Stimulated activated CD4-positive, alpha-beta T cell treated with anti-CD3 and anti-CD28 coated beads, Interleukin-15, amount 100 ng/mL, for 48 hours (primary cell): ENCODE data around the gene EIF4G1.

Experiments used
- DNase-seq, 2 donors: peaks; one replicate each; pipeline ENCODE4 v3.0.0-alpha.2; 2020; ENCODE audit warnings: low read depth in 2 of 2

EIF4G1 gene

GRCh38 chr3:184368586-184369183 is 54.3 kb downstream of the EIF4G1 start:
- DNase-seq, result no peak

- peak; percentile 40 to 51 for DNase-seq
These were observed 57.2 kb downstream of the EIF4G1 start for GRCh38 chr3:184371570-184372018.

GRCh38 chr3:184372296-184372821 is 58.0 kb downstream of the EIF4G1 start:
- no peak for DNase-seq

- no peak for DNase-seq
These were observed 58.5 kb downstream of the EIF4G1 start for GRCh38 chr3:184372911-184373310.

- no peak for DNase-seq
These were observed 59.0 kb downstream of the EIF4G1 start for GRCh38 chr3:184373422-184373821.

DNA sequence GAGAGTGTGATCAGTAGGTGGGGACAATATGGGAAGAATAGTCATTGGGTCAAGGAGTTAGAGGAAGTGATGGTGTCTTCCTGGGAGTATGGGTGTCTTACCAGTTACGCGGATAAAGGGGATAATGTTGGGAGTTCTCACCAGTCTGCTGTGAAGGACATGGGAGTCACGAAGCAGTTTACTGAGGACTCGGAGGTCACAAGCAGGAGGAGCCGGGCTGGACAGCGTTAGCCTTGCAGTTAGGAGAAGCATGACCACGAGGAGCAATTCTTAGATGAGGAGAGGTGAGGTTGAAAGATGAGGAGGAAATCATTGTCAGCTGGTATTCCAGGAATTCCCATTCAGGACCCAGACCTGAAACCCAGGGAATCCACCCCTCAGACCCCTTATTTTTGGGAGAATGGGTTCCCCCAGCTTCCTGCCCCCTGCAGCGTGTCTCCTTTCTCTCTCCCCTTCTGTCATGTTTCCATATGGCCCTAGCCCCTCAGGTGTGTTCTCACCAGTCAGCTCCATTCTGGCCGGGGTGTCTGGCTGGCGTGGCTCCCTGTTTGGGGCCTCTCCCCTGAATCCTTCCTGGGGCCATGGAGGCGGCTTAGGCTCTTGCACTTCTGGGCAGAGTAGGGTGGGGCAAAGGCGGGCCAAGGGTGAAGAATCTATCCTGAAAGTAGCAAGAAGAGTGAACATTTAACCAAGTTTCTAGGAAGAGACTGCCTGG is 61.5 kb downstream of the EIF4G1 start:
- DNase-seq, result no peak

DNA sequence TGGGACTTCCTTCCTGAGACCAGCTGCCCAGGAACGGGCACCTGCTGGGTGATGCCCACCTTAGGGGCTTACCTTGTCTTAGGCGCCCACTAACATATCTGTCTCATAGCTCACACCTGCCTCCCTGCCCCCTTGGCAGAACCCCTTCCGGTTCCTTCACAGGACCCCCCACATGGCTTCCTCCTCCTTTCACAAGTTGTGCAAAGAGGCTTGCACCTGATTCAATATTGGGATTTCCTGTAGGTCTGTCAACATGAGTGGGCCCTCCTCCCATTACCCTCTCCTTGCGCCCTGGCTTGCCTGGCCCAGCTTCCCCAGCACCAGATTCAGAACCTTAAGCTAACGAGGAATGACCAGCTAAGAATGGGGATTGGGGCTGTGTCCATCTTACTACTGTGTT is 63.0 kb downstream of the EIF4G1 start:
- no peak for DNase-seq

- DNase-seq, result no peak
These were observed 63.6 kb downstream of the EIF4G1 start, which contains the start of gene THPO for GRCh38 chr3:184377882-184378445. Gene THPO, minus strand, starts transcription at chr3:184378207. Its CDS starts 1,948 bp downstream, at chr3:184376259.

GRCh38 chr3:184378651-184379357 is 64.4 kb downstream of the EIF4G1 start:
- DNase-seq, result no peak

GRCh38 chr3:184379358-184380184 is 65.2 kb downstream of the EIF4G1 start, which contains the start of gene CHRD:
Gene CHRD, plus strand, starts transcription at chr3:184380054. Its CDS starts 265 bp downstream, at chr3:184380319.
- no peak for DNase-seq

GRCh38 chr3:184380185-184380626 is 65.8 kb downstream of the EIF4G1 start:
- DNase-seq, result peak in 1 of 2 donors; percentile 25

DNA sequence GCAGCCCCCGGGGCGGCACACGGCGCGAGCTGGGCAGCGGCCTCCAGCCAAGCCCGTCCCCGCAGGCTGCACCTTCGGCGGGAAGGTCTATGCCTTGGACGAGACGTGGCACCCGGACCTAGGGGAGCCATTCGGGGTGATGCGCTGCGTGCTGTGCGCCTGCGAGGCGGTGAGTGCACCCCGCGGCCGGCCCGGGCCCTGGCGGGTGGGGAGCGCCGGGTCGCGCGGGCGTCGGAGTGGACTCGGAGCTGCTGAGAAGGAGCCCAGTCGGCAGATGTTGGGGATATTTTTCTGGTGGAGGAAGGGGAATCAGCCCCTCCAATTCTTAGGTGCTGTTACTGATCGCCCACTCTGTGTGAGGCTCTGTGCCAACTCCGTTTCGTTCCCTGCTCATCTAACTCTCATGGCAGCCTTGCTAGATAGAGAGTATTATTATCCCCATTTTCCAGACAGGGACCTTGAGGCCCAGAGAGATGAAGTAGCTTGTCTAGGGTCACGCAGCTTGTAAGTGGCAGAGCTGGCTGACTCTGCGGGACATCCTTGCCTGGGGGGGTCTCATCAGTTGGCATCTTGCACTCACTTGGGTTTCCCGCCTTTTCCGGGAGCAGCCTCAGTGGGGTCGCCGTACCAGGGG is 66.3 kb downstream of the EIF4G1 start:
- DNase-seq, result no peak

DNA sequence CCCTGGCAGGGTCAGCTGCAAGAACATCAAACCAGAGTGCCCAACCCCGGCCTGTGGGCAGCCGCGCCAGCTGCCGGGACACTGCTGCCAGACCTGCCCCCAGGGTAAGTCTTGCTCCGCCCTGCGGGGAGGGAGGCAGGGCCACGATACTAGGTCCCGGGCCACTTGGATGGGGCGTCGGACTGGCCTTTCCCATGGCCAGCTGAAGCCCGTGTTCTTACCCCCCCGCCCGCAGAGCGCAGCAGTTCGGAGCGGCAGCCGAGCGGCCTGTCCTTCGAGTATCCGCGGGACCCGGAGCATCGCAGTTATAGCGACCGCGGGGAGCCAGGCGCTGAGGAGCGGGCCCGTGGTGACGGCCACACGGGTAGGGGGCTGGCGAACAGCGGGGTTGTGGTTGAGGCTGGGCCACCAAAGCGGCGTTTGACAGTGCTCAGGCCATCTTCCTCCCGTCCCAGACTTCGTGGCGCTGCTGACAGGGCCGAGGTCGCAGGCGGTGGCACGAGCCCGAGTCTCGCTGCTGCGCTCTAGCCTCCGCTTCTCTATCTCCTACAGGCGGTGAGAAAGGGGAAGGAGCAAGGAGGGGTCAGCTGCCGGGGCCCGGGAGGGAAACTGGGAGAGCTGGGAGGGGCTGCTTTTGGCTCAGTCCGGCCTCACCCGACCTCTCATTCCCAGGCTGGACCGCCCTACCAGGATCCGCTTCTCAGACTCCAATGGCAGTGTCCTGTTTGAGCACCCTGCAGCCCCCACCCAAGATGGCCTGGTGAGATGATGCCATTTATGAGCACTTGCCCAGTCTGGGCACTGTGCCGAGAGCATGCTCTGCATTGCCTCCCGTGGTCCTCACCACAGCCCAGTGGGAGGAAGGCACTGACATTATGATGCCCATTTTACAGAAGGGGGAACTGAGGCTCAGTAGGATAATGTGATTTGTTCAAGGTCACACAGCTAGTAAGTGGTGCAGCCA is 67.1 kb downstream of the EIF4G1 start:
- no peak for DNase-seq

DNA sequence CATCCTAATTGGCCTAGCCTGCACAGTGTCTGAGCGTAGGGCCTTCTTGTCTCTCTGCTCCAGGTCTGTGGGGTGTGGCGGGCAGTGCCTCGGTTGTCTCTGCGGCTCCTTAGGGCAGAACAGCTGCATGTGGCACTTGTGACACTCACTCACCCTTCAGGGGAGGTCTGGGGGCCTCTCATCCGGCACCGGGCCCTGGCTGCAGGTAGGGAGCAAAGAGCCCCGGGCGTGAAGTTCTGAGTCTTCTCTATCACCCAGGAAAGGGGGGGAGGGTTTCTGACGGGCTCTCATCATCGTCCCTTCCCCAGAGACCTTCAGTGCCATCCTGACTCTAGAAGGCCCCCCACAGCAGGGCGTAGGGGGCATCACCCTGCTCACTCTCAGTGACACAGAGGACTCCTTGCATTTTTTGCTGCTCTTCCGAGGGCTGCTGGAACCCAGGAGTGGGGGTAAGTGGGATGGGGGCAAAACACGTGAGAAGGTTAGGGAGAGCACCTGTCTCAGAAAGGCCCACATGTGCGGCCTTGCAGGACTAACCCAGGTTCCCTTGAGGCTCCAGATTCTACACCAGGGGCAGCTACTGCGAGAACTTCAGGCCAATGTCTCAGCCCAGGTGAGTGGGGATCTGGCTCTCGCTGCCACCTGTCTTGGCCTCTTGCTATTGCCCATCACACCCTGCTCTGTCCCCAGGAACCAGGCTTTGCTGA is 68.1 kb downstream of the EIF4G1 start:
- no peak for DNase-seq

DNA sequence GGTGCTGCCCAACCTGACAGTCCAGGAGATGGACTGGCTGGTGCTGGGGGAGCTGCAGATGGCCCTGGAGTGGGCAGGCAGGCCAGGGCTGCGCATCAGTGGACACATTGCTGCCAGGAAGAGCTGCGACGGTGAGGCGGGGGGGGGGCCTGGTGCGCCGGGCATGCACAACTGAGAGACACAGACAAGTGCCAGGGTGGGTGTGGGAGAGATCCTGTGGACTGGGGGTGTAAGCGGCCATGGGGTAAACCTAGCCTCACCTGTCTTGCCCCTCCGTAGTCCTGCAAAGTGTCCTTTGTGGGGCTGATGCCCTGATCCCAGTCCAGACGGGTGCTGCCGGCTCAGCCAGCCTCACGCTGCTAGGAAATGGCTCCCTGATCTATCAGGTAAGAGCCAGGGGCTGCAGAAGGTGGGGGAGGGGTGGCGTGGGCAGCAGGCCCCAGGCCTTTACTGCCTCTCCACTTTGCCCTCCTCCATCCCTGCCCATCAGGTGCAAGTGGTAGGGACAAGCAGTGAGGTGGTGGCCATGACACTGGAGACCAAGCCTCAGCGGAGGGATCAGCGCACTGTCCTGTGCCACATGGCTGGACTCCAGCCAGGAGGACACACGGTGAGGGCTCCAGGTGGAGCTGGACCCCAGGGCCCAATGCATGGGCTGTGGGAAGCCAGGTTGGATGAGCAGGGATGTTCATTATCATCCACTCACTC is 68.8 kb downstream of the EIF4G1 start:
- no peak for DNase-seq

- no peak for DNase-seq
These were observed 69.9 kb downstream of the EIF4G1 start for GRCh38 chr3:184384342-184384741.
